ENCODE measurements around the gene MAML3.

MAML3 gene

GRCh38 chr4:139847602-139848001, 306.4 kb downstream of the MAML3 start:
- Histone ChIP-seq H3K27ac (no peak overlapping the region), H3K4me3 (no peak overlapping the region), H3K36me3 (no peaks in the 10 kb centered on the region), H3K4me1 (no peaks in the 10 kb centered on the region), H3K9me3 (no peaks in the 10 kb centered on the region), H3K27me3 (no peaks in the 10 kb centered on the region)
- DNase-seq = no peak
- TF ChIP-seq CTCF (IDR thresholded peaks at IDR 0.05) = no peak
- intact Hi-C loops (cut with DNase I; ENCODE audit: low total_unique reads) = no loop called here

GRCh38 chr4:139846766-139847165, 307.2 kb downstream of the MAML3 start:
- TF ChIP-seq CTCF (IDR thresholded peaks at IDR 0.05) = no peak

GRCh38 chr4:139845453-139846093, 308.4 kb downstream of the MAML3 start:
- no peaks in the 10 kb centered on the region for H3K36me3 ChIP-seq
- no peak for TF ChIP-seq CTCF (IDR thresholded peaks at IDR 0.05)
- no peak overlapping the region for H3K4me3 ChIP-seq
- H3K9me3 ChIP-seq = no peaks in the 10 kb centered on the region
- no peak overlapping the region for H3K27ac ChIP-seq
- no peaks in the 10 kb centered on the region for H3K4me1 ChIP-seq
- intact Hi-C loops (cut with DNase I; ENCODE audit: low total_unique reads) = no loop called here
- no peaks in the 10 kb centered on the region for H3K27me3 ChIP-seq
- DNase-seq = no peak

More at GRCh38 chr4:139846766-139847165, 307.2 kb downstream of the MAML3 start:
- H3K36me3 ChIP-seq = no peaks in the 10 kb centered on the region
- no peaks in the 10 kb centered on the region for H3K9me3 ChIP-seq
- no peaks in the 10 kb centered on the region for H3K4me1 ChIP-seq
- intact Hi-C loops (cut with DNase I; ENCODE audit: low total_unique reads) = no loop called here
- no peak for DNase-seq
- H3K4me3 ChIP-seq = no peak overlapping the region
- no peaks in the 10 kb centered on the region for H3K27me3 ChIP-seq
- no peak overlapping the region for H3K27ac ChIP-seq

GRCh38 chr4:139844459-139845036, 309.4 kb downstream of the MAML3 start:
- no peak for DNase-seq
- Histone ChIP-seq H3K27ac (no peak overlapping the region), H3K36me3 (no peaks in the 10 kb centered on the region), H3K4me1 (no peaks in the 10 kb centered on the region), H3K9me3 (no peaks in the 10 kb centered on the region), H3K4me3 (no peak overlapping the region), H3K27me3 (no peaks in the 10 kb centered on the region)
- intact Hi-C loops (cut with DNase I; ENCODE audit: low total_unique reads) = no loop called here
- TF ChIP-seq CTCF (IDR thresholded peaks at IDR 0.05) = no peak

GRCh38 chr4:139844057-139844456, 309.9 kb downstream of the MAML3 start:
- no peaks in the 10 kb centered on the region for H3K27me3 ChIP-seq
- DNase-seq = no peak
- no peak overlapping the region for H3K4me3 ChIP-seq
- H3K9me3 ChIP-seq = no peaks in the 10 kb centered on the region
- H3K36me3 ChIP-seq = no peaks in the 10 kb centered on the region
- intact Hi-C loops (cut with DNase I; ENCODE audit: low total_unique reads) = no loop called here
- TF ChIP-seq CTCF (IDR thresholded peaks at IDR 0.05) = no peak
- no peaks in the 10 kb centered on the region for H3K4me1 ChIP-seq
- H3K27ac ChIP-seq = no peak overlapping the region

Data from tibial artery (tissue), 4 donors.